HFFc6 (cell line): ENCODE results near the gene GRAMD4. TPM values are rescaled to one million over a fixed set of nuclear protein-coding genes. Genes with fewer than 3 reads are reported as not detected.

Source experiments
- DNase-seq: peaks from one replicate; pipeline ENCODE4 v3.0.0-alpha.2; 2018
- H3K27ac Mint-ChIP-seq: 2 replicates; pipeline ENCODE4 v1.8.0; 2020; ENCODE audit warnings: mild to moderate bottlenecking, mixed read lengths
- H3K27me3 Mint-ChIP-seq: 2 replicates; pipeline ENCODE4 v1.8.0; 2021; ENCODE audit warnings: mild to moderate bottlenecking, moderate library complexity, mixed read lengths; ENCODE audit not compliant: insufficient read depth
- H3K36me3 Mint-ChIP-seq: 2 replicates; pipeline ENCODE4 v1.8.0; 2021; ENCODE audit warnings: low read depth, mixed read lengths
- H3K4me1 Mint-ChIP-seq: 2 replicates; pipeline ENCODE4 v1.8.0; 2020; ENCODE audit warnings: low read depth, mixed read lengths
- H3K4me3 Mint-ChIP-seq: 2 replicates; pipeline ENCODE4 v1.8.0; 2020; ENCODE audit warnings: mild to moderate bottlenecking, moderate library complexity, mixed read lengths
- H3K9me3 Mint-ChIP-seq: 2 replicates; pipeline ENCODE4 v1.8.0; 2020; ENCODE audit warnings: mild to moderate bottlenecking, mixed read lengths
- total RNA-seq, 6 experiments: library from RNA; stranded (reverse); fragmentation: NEBNext Ultra II Directional; extraction: Animal tissue kit (Norgen Biotek cat#: 25700); gene quantifications; 2 replicates in 1 of 6; 3 replicates in 5 of 6; pipeline ENCODE4 v1.2.3, GENCODE V29; 2021
- TF ChIP-seq, protein P1 (sequence below): fragments of 200-600 bp; sonication (generic); IDR thresholded peaks from 2 replicates; pipeline ENCODE4 v1.5.0; 2021; ENCODE audit warnings: antibody characterized with exemption, mild to moderate bottlenecking

GRAMD4 gene
- total RNA-seq, 6 experiments from 2014 or later = 6.8 to 16.3 (median 9.5) TPM

- TF ChIP-seq, protein P1, sequence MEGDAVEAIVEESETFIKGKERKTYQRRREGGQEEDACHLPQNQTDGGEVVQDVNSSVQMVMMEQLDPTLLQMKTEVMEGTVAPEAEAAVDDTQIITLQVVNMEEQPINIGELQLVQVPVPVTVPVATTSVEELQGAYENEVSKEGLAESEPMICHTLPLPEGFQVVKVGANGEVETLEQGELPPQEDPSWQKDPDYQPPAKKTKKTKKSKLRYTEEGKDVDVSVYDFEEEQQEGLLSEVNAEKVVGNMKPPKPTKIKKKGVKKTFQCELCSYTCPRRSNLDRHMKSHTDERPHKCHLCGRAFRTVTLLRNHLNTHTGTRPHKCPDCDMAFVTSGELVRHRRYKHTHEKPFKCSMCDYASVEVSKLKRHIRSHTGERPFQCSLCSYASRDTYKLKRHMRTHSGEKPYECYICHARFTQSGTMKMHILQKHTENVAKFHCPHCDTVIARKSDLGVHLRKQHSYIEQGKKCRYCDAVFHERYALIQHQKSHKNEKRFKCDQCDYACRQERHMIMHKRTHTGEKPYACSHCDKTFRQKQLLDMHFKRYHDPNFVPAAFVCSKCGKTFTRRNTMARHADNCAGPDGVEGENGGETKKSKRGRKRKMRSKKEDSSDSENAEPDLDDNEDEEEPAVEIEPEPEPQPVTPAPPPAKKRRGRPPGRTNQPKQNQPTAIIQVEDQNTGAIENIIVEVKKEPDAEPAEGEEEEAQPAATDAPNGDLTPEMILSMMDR = no peak
- Mint-ChIP-seq H3K4me3 (no peak overlapping the region), H3K27ac (no peak overlapping the region), H3K9me3 (peaks cover 3% of the 10 kb centered on the region; the same call in 1 of the 2 replicates), H3K27me3 (peaks cover 4% of the 10 kb centered on the region; the same call in 1 of the 2 replicates), H3K36me3 (no peaks in the 10 kb centered on the region), H3K4me1 (peaks cover 6% of the 10 kb centered on the region; the same call in 1 of the 2 replicates)
- no peak for DNase-seq
Measured at GRCh38 chr22:46649141-46650077, 29.2 kb downstream of the GRAMD4 start.

DNA sequence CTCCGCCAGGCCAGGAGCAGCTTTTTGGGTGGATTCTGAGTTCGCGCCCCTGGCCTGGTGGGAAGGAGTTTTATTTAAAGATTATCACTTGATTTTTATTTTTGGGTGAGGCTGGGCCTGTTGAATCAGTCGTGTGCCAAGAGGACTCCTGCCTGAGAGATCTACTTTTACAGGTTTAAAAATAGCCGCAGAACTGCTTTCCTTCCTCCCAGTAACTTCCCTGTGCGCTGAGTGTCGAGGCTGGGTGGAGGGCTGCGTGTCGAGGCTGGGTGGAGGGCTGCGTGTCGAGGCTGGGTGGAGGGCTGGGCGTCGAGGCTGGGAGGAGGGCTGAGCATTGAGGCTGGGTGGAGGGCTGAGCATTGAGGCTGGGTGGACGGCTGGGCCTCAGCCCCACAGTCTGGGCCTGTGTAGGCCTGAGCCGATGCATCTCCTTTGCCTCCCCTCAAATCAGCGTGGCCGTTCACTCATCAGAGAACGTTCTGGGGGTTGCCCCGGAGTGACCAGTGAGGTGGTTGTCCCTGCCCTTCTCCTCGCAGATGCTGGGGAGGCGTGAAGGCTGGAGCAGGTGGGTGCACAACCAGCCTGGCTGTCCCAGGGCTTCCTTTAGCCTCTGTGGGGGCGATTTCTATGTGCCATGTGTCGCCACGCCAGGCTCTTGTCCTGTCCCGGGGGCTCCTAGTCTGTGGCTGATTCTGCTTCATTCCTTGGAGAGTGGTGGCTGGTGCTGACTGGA lies 30.1 kb downstream of the GRAMD4 start:
- Mint-ChIP-seq H3K27me3 (peaks cover 4% of the 10 kb centered on the region; the same call in 1 of the 2 replicates), H3K27ac (no peak overlapping the region), H3K9me3 (peaks cover 3% of the 10 kb centered on the region; the same call in 1 of the 2 replicates), H3K36me3 (no peaks in the 10 kb centered on the region), H3K4me1 (peaks cover 6% of the 10 kb centered on the region; the same call in 1 of the 2 replicates), H3K4me3 (no peak overlapping the region)
- TF ChIP-seq, protein P1 = no peak
- DNase-seq = no peak

DNA sequence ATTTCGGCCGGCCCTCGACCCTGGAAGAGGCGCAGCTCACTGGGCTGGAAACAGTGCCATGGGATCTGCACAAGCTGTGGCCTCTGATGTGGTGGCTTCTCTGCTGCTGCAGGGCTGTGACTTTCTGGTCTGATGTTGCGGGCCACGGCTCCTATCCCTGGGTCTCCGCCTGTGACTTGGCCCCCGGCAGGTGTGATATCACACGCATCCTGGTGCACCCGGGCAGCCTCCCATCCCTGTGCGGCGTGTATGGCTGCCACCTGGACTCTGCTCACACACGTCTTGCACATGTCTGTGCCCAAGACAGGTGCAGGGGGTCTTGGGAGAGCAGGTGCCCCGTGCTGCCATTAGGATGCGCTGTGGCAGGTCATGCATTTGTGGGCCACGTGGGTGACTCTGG lies 31.1 kb downstream of the GRAMD4 start:
- peaks cover 4% of the 10 kb centered on the region; the same call in 1 of the 2 replicates for H3K27me3 Mint-ChIP-seq
- TF ChIP-seq, protein P1 = no peak
- H3K9me3 Mint-ChIP-seq = peaks cover 3% of the 10 kb centered on the region; the same call in 1 of the 2 replicates
- H3K4me1 Mint-ChIP-seq = peaks cover 6% of the 10 kb centered on the region; the same call in 1 of the 2 replicates
- H3K4me3 Mint-ChIP-seq = no peak overlapping the region
- no peak for DNase-seq
- no peak overlapping the region for H3K27ac Mint-ChIP-seq
- no peaks in the 10 kb centered on the region for H3K36me3 Mint-ChIP-seq

DNA sequence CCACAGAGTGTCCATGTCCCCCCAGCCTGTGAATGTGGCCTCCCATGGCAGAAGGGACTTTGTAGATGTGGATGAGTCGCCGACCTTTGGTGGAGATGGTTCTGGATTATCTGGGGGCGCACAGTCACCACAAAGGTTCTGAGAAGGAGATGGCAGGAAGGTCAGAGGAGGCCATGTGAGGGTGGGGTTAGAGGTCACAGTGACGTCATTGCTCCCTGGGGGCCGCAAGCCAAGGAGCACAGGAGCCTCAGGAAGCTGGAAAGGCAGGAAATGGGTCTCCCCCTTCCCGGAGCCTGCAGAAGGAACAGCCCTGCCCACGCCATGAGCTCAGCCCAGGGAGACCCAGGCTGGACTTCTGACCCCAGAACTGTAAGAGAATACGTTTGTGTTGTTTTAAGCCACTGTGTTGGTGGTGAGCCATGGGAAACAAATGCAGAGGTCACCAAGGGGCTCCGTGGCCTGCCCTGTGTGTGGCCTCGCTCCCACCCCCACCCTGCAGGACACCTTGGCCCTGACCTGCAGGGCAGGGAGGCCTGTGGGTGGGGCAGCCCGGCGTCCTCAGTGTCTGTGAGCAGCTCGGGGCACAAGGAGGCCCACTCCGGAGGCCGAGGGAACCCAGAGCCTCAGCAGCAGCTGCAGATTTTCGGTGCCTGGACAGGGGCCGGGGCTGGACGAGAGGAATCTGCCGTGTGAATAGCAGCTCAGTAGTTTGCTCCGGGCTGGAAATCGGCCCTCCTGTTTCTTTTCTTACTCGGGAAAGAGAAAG lies 32.1 kb downstream of the GRAMD4 start:
- H3K27ac Mint-ChIP-seq = no peak overlapping the region
- H3K36me3 Mint-ChIP-seq = no peaks in the 10 kb centered on the region
- peaks cover 6% of the 10 kb centered on the region; the same call in 1 of the 2 replicates for H3K27me3 Mint-ChIP-seq
- H3K9me3 Mint-ChIP-seq = peaks cover 3% of the 10 kb centered on the region; the same call in 1 of the 2 replicates
- no peak for DNase-seq
- peaks cover 6% of the 10 kb centered on the region; the same call in 1 of the 2 replicates for H3K4me1 Mint-ChIP-seq
- TF ChIP-seq, protein P1 = no peak
- no peak overlapping the region for H3K4me3 Mint-ChIP-seq

DNA sequence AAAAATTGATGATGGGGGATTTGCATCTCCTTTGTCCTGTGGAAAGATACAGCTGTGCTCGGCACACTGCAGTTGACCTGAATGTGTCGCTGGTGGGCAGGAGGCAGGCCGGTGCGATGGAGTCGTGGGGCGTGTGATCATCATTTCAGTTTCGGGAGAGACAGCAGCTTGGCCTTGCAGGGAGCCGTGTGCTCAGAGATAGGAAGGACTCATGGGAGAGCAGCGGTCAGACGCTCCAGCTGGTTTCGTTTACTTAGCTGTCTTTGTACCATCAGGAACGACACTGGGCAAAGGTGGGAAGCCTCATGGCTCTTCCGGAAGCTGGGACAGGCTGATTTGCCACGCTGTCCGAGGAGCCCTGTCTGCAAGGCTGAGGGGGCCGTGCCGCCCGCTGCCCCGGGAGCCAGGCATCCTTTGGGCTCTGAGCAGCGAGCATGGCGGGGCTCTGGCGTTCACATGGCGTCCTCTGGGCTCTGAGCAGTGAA lies 32.7 kb downstream of the GRAMD4 start:
- no peak overlapping the region for H3K4me3 Mint-ChIP-seq
- DNase-seq = no peak
- TF ChIP-seq, protein P1 = no peak
- H3K4me1 Mint-ChIP-seq = peaks cover 6% of the 10 kb centered on the region; the same call in 1 of the 2 replicates
- peaks cover 6% of the 10 kb centered on the region; the same call in 1 of the 2 replicates for H3K27me3 Mint-ChIP-seq
- H3K9me3 Mint-ChIP-seq = peaks cover 3% of the 10 kb centered on the region; the same call in 1 of the 2 replicates
- H3K36me3 Mint-ChIP-seq = no peaks in the 10 kb centered on the region
- no peak overlapping the region for H3K27ac Mint-ChIP-seq
